Measurements from ENCODE around the gene LYPD3.

- TF ChIP-seq CTCF (IDR thresholded peaks at IDR 0.05) (no peak), POLR2A (IDR thresholded peaks at IDR 0.05) (no peak)
Observed at GRCh38 chr19:43460362-43461016, 4.9 kb downstream of the LYPD3 start.
